GM12878 (cell line): ENCODE data around the gene PDGFA. TPM values are rescaled to one million over a fixed set of nuclear protein-coding genes. Genes with fewer than 3 reads are reported as not detected.

Experiments used
- ATAC-seq: fragments of 200-7000 bp; cut with Tn5 transposase; 3 replicates; pipeline ENCODE4 v1.9.1; 2020; ENCODE audit warnings: mild to moderate bottlenecking, moderate library complexity
- BruUV-seq: library from RNA; stranded (reverse); fragments of 400-500 nt; replicated peaks from 2 replicates; lab custom pipeline; 2021; lab: Mats Ljungman, UMichigan
- CTCF ChIA-PET: fragments of 300-600 bp; sonication (Branson Sonifier 250); formaldehyde crosslinking; extraction: SDS; loops from one replicate; lab custom pipeline; 2021; ENCODE audit warnings: inconsistent platforms; lab: Yijun Ruan, JAX
- POLR2A ChIA-PET: fragments of 350-600 bp; formaldehyde crosslinking; extraction: SDS; loops from one replicate; lab custom pipeline; 2021; ENCODE audit warnings: inconsistent platforms; lab: Charles Lee
- RAD21 ChIA-PET: fragments of 300-600 bp; sonication (Branson Sonifier 250); formaldehyde crosslinking; loops from one replicate; lab custom pipeline; 2023; ENCODE audit warnings: antibody characterized with exemption; ENCODE audit not compliant: unreplicated experiment; lab: Charles Lee
- SMC1A ChIA-PET: fragments of 300-600 bp; sonication (Branson Sonifier 250); formaldehyde crosslinking; loops from one replicate; lab custom pipeline; 2023; ENCODE audit not compliant: unreplicated experiment, uncharacterized antibody; lab: Charles Lee
- DNase-seq: peaks from one replicate; pipeline ENCODE4 v3.0.0-alpha.2; 2011; ENCODE audit warnings: low read depth, low spot score
- FAIRE-seq: peaks from 3 replicates; lab custom pipeline; 2011; peaks lifted over from hg19 to GRCh38; lab: Jason Lieb, UNC
- H2AFZ ChIP-seq: 2 replicates; pipeline ENCODE4 v1.6.0; 2011; ENCODE audit warnings: low read depth, low read length, control low read depth; ENCODE audit not compliant: control insufficient read depth
- H3K27ac ChIP-seq: 2 replicates; pipeline ENCODE4 v1.5.1; 2011; ENCODE audit warnings: control low read depth; ENCODE audit not compliant: control insufficient read depth, insufficient read depth
- H3K27me3 ChIP-seq, 2 experiments: replicated peaks in 1 of 2; 2 replicates each; pipeline versions ENCODE4 v1.6.0 to v1.6.1; 2011; ENCODE audit warnings: low read length in 1 of 2; ENCODE audit not compliant: control insufficient read depth in 2 of 2, insufficient read depth in 2 of 2
- H3K36me3 ChIP-seq, 2 experiments: 2 replicates each; pipeline ENCODE4 v1.5.1; 2011; ENCODE audit warnings: low read length in 1 of 2; ENCODE audit not compliant: control insufficient read depth in 2 of 2, insufficient read depth in 2 of 2
- H3K4me1 ChIP-seq: 2 replicates; pipeline ENCODE4 v1.6.1; 2011; ENCODE audit warnings: mild to moderate bottlenecking, low read length, moderate library complexity, mixed read lengths; ENCODE audit not compliant: control insufficient read depth, insufficient read depth
- H3K4me2 ChIP-seq: 2 replicates; pipeline ENCODE4 v1.6.0; 2011; ENCODE audit warnings: control low read depth; ENCODE audit not compliant: control insufficient read depth, insufficient read depth
- H3K4me3 ChIP-seq: fragments of 200-600 bp; sonication (generic); 2 replicates; pipeline ENCODE4 v1.5.1; 2016
- H3K79me2 ChIP-seq: 2 replicates; pipeline ENCODE4 v1.6.0; 2011; ENCODE audit warnings: low read length; ENCODE audit not compliant: control insufficient read depth, insufficient read depth
- H3K9ac ChIP-seq: 2 replicates; pipeline ENCODE4 v1.8.0; 2011; ENCODE audit warnings: low read length, control low read depth, mixed read lengths; ENCODE audit not compliant: control insufficient read depth, insufficient read depth
- H3K9me3 ChIP-seq: replicated peaks from 3 replicates; pipeline ENCODE4 v1.5.1; 2011; ENCODE audit warnings: mild to moderate bottlenecking, low read length; ENCODE audit not compliant: control insufficient read depth, insufficient read depth
- H4K20me1 ChIP-seq: 2 replicates; pipeline ENCODE4 v1.6.0; 2011; ENCODE audit not compliant: control insufficient read depth, insufficient read depth
- CBX3 ChIP-seq: fragments of 200-600 bp; sonication (generic); IDR thresholded peaks from 2 replicates; pipeline ENCODE4 v1.6.1; 2016; ENCODE audit warnings: low read depth, borderline replicate concordance
- CREM ChIP-seq: IDR thresholded peaks from 2 replicates; pipeline ENCODE4 v1.6.1; 2014; ENCODE audit warnings: antibody characterized with exemption, low read depth
- GABPA ChIP-seq: IDR thresholded peaks from 2 replicates; pipeline ENCODE4 v1.6.1; 2014; ENCODE audit warnings: antibody characterized with exemption, low read depth, mild to moderate bottlenecking, inconsistent platforms
- HDAC6 ChIP-seq: fragments of 200-600 bp; sonication (generic); IDR thresholded peaks from one replicate; pipeline ENCODE4 v1.8.0; 2017; ENCODE audit warnings: antibody characterized with exemption; ENCODE audit not compliant: unreplicated experiment
- NFYB ChIP-seq: IDR thresholded peaks from 2 replicates; pipeline ENCODE4 v1.6.1; 2011; ENCODE audit warnings: low read depth, mild to moderate bottlenecking, low read length, improper control_type of control experiment, moderate library complexity; ENCODE audit not compliant: insufficient read depth
- NRF1 ChIP-seq: conservative IDR thresholded peaks from 2 replicates; pipeline ENCODE4 v1.6.1; 2011; ENCODE audit warnings: mild to moderate bottlenecking, low read depth, low read length, improper control_type of control experiment
- POLR2AphosphoS2 ChIP-seq: IDR thresholded peaks from 2 replicates; pipeline ENCODE4 v1.6.1; 2011; ENCODE audit warnings: low read depth, mild to moderate bottlenecking, low read length, improper control_type of control experiment, moderate library complexity
- RELA ChIP-seq: fragments of 450-650 bp; IDR thresholded peaks from 2 replicates; pipeline ENCODE4 v1.8.0; 2014; ENCODE audit warnings: borderline replicate concordance; ENCODE audit not compliant: partially characterized antibody
- SIN3A ChIP-seq: IDR thresholded peaks from 2 replicates; pipeline ENCODE4 v1.6.1; 2012; ENCODE audit warnings: low read depth, low read length, improper control_type of control experiment
- SMAD1 ChIP-seq: fragments of 450-650 bp; IDR thresholded peaks from 2 replicates; pipeline ENCODE4 v1.6.1; 2018; ENCODE audit warnings: mild to moderate bottlenecking, low read depth; ENCODE audit not compliant: partially characterized antibody
- TCF3 ChIP-seq: IDR thresholded peaks from 2 replicates; pipeline ENCODE4 v1.6.1; 2012; ENCODE audit warnings: low read depth, mild to moderate bottlenecking, low read length, borderline replicate concordance; ENCODE audit not compliant: insufficient read depth
- ZNF622 ChIP-seq: fragments of 450-650 bp; IDR thresholded peaks from 2 replicates; pipeline ENCODE4 v1.6.1; 2017; ENCODE audit warnings: mild to moderate bottlenecking, inconsistent platforms
- WGBS: methylation state at CpG from one replicate; pipeline ENCODE4 v1.1.6; 2016; ENCODE audit warnings: low lambda C conversion rate; ENCODE audit not compliant: insufficient replicate concordance, insufficient coverage; ENCODE audit errors: missing lambda C conversion rate; 5-methylcytosine and 5-hydroxymethylcytosine counted together
- in situ Hi-C: fragments of 300-500 bp; cut with MboI; formaldehyde crosslinking; loops from 9 replicates; pipeline ENCODE4 v1.14.3; 2018; ENCODE audit warnings: mixed read lengths
- intact Hi-C: fragments of 100-400 bp; cut with micrococcal nuclease; formaldehyde crosslinking; loops from one replicate; pipeline ENCODE4 v1.14.2; 2022; ENCODE audit not compliant: unreplicated experiment
- polyA plus RNA-seq, 11 experiments: library from polyadenylated mRNA; depleted of rRNA in 4 of 11; unstranded in 6 of 11; stranded (reverse) in 5 of 11; fragments of >200 nt; fragmentation: Nextera tagmentation in 4 of 11; fragmentation: Illumina TruSeq in 1 of 11; extraction: Ambion mirVana in 4 of 11; extraction: Trizol in 1 of 11; gene quantifications; 1 replicate in 1 of 11; 2 replicates in 10 of 11; pipeline versions ENCODE4 v1.2.1 to v1.2.3, GENCODE V29; 2011 to 2016; ENCODE audit warnings: inconsistent platforms in 2 of 11, missing spikeins in 2 of 11, low read depth in 1 of 11
- total RNA-seq, 4 experiments: library from RNA; depleted of rRNA in 3 of 4; stranded (reverse); fragments of >200 nt in 3 of 4; fragmentation: Illumina TruSeq in 1 of 4; extraction: Trizol in 1 of 4; gene quantifications; 2 replicates each; pipeline versions ENCODE4 v1.2.1 to v1.2.3, GENCODE V29; 2013 to 2021
- TF ChIP-seq, protein P1 (sequence below): IDR thresholded peaks from 2 replicates; pipeline ENCODE4 v1.6.1; 2012; ENCODE audit warnings: mild to moderate bottlenecking, low read depth, low read length
- TF ChIP-seq, protein P2 (sequence below): fragments of 150-350 bp; IDR thresholded peaks from 2 replicates; pipeline ENCODE4 v1.6.1; 2014; ENCODE audit warnings: mild to moderate bottlenecking, low read depth, low read length
- TF ChIP-seq, protein P3 (sequence below): fragments of 450-650 bp; IDR thresholded peaks from 2 replicates; pipeline ENCODE4 v1.6.1; 2016; ENCODE audit warnings: mild to moderate bottlenecking
- TF ChIP-seq, protein P4 (sequence below): fragments of 450-650 bp; IDR thresholded peaks from 2 replicates; pipeline ENCODE4 v1.6.1; 2018; ENCODE audit warnings: borderline replicate concordance, mild to moderate bottlenecking; ENCODE audit not compliant: partially characterized antibody

PDGFA gene
- total and polyA plus RNA-seq, 10 of the 15 experiments (the other 5 are each of a cell fraction or from before 2014, with no cell fraction given): 2.5 to 10.0 (median 5.6) TPM

DNA sequence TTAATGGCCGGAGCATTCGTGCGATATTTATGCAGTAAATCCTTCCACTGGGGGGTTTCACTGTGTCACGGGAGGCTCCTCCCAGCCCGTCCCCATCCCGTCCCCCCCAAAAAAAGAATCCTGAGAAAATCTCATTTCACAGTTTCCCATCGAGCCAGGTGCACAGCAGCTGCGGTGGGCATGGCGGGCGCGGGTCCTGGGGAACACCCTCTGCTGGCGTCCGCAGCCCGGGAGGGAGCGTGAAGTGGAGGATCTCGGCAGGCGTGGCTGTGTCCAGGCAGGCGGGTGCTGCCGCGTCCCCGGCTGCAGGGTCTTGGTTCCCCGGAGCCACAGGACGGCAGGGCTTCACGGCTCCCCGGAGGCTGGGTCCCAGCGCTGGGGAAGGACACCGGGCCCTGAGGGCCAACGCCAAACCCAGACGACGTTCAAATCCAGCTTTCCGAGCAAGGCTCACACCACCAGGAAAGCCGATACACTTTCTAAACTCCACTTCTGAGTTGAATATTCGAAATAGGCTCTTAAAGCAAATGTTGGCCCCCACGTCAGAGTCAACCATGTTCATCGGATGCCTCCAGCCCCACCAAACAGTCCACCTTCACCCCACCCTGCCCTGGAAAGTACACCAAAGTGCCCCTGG is 55.7 kb downstream of the PDGFA start:
- no peaks in the 10 kb centered on the region for H3K4me1 ChIP-seq
- H2AFZ ChIP-seq: no peak overlapping the region
- 84% methylated on average over 35 of the region's 35 CpGs for WGBS
- SMC1A ChIA-PET: no interaction called here
- no peak for DNase-seq
- H3K27ac ChIP-seq: no peak overlapping the region
- BruUV-seq: no TSS peak
- in situ Hi-C loops (no loop called here), intact Hi-C loops (no loop called here)
- H3K36me3 ChIP-seq: no peaks in the 10 kb centered on the region
- H3K9ac ChIP-seq: no peak overlapping the region
- H3K9me3 ChIP-seq: no peaks in the 10 kb centered on the region; the same call in 2 of the 3 replicates
- no peaks in the 10 kb centered on the region for H3K27me3 ChIP-seq
- H3K4me2 ChIP-seq: no peak overlapping the region
- H3K4me3 ChIP-seq: no peak overlapping the region
- no peaks in the 10 kb centered on the region for H4K20me1 ChIP-seq
- no peak for FAIRE-seq
- POLR2A ChIA-PET: no interaction called here
- no peak for ATAC-seq
- CTCF ChIA-PET: no interaction called here
- RAD21 ChIA-PET: no interaction called here
- H3K79me2 ChIP-seq: no peaks in the 10 kb centered on the region
- TF ChIP-seq NRF1 (no peak), TCF3 (no peak), CBX3 (no peak), RELA (no peak), NFYB (no peak), HDAC6 (no peak), CREM (no peak), SIN3A (no peak), POLR2AphosphoS2 (no peak), ZNF622 (no peak), GABPA (no peak), SMAD1 (no peak)
- TF ChIP-seq, protein P1, sequence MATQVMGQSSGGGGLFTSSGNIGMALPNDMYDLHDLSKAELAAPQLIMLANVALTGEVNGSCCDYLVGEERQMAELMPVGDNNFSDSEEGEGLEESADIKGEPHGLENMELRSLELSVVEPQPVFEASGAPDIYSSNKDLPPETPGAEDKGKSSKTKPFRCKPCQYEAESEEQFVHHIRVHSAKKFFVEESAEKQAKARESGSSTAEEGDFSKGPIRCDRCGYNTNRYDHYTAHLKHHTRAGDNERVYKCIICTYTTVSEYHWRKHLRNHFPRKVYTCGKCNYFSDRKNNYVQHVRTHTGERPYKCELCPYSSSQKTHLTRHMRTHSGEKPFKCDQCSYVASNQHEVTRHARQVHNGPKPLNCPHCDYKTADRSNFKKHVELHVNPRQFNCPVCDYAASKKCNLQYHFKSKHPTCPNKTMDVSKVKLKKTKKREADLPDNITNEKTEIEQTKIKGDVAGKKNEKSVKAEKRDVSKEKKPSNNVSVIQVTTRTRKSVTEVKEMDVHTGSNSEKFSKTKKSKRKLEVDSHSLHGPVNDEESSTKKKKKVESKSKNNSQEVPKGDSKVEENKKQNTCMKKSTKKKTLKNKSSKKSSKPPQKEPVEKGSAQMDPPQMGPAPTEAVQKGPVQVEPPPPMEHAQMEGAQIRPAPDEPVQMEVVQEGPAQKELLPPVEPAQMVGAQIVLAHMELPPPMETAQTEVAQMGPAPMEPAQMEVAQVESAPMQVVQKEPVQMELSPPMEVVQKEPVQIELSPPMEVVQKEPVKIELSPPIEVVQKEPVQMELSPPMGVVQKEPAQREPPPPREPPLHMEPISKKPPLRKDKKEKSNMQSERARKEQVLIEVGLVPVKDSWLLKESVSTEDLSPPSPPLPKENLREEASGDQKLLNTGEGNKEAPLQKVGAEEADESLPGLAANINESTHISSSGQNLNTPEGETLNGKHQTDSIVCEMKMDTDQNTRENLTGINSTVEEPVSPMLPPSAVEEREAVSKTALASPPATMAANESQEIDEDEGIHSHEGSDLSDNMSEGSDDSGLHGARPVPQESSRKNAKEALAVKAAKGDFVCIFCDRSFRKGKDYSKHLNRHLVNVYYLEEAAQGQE: no peak
- TF ChIP-seq, protein P2, sequence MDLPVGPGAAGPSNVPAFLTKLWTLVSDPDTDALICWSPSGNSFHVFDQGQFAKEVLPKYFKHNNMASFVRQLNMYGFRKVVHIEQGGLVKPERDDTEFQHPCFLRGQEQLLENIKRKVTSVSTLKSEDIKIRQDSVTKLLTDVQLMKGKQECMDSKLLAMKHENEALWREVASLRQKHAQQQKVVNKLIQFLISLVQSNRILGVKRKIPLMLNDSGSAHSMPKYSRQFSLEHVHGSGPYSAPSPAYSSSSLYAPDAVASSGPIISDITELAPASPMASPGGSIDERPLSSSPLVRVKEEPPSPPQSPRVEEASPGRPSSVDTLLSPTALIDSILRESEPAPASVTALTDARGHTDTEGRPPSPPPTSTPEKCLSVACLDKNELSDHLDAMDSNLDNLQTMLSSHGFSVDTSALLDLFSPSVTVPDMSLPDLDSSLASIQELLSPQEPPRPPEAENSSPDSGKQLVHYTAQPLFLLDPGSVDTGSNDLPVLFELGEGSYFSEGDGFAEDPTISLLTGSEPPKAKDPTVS: no peak
- TF ChIP-seq, protein P3, sequence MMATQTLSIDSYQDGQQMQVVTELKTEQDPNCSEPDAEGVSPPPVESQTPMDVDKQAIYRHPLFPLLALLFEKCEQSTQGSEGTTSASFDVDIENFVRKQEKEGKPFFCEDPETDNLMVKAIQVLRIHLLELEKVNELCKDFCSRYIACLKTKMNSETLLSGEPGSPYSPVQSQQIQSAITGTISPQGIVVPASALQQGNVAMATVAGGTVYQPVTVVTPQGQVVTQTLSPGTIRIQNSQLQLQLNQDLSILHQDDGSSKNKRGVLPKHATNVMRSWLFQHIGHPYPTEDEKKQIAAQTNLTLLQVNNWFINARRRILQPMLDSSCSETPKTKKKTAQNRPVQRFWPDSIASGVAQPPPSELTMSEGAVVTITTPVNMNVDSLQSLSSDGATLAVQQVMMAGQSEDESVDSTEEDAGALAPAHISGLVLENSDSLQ: no peak
- TF ChIP-seq, protein P4, sequence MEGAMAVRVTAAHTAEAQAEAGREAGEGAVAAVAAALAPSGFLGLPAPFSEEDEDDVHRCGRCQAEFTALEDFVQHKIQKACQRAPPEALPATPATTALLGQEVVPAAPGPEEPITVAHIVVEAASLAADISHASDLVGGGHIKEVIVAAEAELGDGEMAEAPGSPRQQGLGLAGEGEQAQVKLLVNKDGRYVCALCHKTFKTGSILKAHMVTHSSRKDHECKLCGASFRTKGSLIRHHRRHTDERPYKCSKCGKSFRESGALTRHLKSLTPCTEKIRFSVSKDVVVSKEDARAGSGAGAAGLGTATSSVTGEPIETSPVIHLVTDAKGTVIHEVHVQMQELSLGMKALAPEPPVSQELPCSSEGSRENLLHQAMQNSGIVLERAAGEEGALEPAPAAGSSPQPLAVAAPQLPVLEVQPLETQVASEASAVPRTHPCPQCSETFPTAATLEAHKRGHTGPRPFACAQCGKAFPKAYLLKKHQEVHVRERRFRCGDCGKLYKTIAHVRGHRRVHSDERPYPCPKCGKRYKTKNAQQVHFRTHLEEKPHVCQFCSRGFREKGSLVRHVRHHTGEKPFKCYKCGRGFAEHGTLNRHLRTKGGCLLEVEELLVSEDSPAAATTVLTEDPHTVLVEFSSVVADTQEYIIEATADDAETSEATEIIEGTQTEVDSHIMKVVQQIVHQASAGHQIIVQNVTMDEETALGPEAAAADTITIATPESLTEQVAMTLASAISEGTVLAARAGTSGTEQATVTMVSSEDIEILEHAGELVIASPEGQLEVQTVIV: no peak
